Tibial nerve (tissue), 4 donors: ENCODE data around the gene SHISAL1.

Experiments used
- EP300 ChIP-seq, 2 donors: sonication (generic); formaldehyde crosslinking; IDR thresholded peaks; one replicate each; pipeline ENCODE4 v1.6.1; 2017; ENCODE audit warnings: antibody characterized with exemption in 2 of 2, mild to moderate bottlenecking in 1 of 2
- POLR2A ChIP-seq, 2 donors: fragments of 450-650 bp; IDR thresholded peaks; one replicate each; pipeline ENCODE4 v1.6.1; 2017; ENCODE audit warnings: antibody characterized with exemption in 2 of 2, mild to moderate bottlenecking in 2 of 2, moderate library complexity in 2 of 2
- TF ChIP-seq, protein P1 (sequence below), 5 experiments: fragments of 200-600 bp in 3 of 5; fragments of 450-650 bp in 2 of 5; sonication (generic) in 3 of 5; IDR thresholded peaks; one replicate each; pipeline ENCODE4 v1.5.1; 2016 to 2019; ENCODE audit warnings: antibody characterized with exemption in 5 of 5, mild to moderate bottlenecking in 3 of 5, moderate library complexity in 2 of 5

DNA sequence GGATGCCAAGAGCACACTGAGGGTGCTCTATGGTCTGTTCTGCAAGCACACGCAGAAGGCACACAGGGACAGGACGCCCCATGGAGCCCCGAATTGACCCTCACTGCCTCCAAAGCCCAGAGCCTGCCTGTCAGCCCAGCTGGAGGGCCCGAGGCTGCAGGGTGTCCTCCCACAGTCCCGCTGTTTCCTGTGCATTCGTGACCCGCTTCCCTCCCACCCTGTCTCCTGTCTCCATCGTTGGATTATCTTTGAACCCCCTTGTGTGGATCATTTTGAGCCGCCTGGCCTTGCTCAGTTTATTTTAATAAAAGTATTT, 106.5 kb downstream of the SHISAL1 start:
- TF ChIP-seq POLR2A (IDR thresholded peaks at IDR 0.05) = no peak
- TF ChIP-seq, protein P1, sequence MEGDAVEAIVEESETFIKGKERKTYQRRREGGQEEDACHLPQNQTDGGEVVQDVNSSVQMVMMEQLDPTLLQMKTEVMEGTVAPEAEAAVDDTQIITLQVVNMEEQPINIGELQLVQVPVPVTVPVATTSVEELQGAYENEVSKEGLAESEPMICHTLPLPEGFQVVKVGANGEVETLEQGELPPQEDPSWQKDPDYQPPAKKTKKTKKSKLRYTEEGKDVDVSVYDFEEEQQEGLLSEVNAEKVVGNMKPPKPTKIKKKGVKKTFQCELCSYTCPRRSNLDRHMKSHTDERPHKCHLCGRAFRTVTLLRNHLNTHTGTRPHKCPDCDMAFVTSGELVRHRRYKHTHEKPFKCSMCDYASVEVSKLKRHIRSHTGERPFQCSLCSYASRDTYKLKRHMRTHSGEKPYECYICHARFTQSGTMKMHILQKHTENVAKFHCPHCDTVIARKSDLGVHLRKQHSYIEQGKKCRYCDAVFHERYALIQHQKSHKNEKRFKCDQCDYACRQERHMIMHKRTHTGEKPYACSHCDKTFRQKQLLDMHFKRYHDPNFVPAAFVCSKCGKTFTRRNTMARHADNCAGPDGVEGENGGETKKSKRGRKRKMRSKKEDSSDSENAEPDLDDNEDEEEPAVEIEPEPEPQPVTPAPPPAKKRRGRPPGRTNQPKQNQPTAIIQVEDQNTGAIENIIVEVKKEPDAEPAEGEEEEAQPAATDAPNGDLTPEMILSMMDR (IDR thresholded peaks at IDR 0.05) = no peak
- TF ChIP-seq EP300 (IDR thresholded peaks at IDR 0.05) = no peak
